Lower leg skin (tissue), 3 donors: ENCODE data around the gene ANXA4.

Source experiments
- POLR2A ChIP-seq, 2 donors: fragments of 450-650 bp; IDR thresholded peaks; one replicate each; pipeline ENCODE4 v1.6.1; 2016 to 2017; ENCODE audit warnings: antibody characterized with exemption in 2 of 2, mild to moderate bottlenecking in 1 of 2, moderate library complexity in 1 of 2
- TF ChIP-seq, protein P1 (sequence below), 3 donors: fragments of 450-650 bp; IDR thresholded peaks; one replicate each; pipeline ENCODE4 v1.5.1; 2016; ENCODE audit warnings: antibody characterized with exemption in 3 of 3, mild to moderate bottlenecking in 3 of 3, moderate library complexity in 2 of 3

DNA sequence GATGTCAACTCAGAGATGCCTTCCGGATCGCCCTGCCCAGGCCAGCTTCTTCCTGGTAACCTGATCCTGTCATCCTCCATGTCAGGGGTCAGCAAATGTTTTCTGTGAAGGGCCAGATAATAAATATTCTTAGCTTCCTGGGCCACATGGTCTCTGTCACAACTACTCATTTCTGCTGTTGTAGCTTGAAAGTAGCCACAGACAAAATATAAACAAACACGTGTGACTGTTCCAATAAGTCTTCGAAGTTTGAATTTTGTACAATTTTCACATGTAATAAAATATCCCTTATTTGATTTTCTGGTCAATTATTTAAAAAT lies 35.8 kb downstream of the ANXA4 start:
- TF ChIP-seq, protein P1, sequence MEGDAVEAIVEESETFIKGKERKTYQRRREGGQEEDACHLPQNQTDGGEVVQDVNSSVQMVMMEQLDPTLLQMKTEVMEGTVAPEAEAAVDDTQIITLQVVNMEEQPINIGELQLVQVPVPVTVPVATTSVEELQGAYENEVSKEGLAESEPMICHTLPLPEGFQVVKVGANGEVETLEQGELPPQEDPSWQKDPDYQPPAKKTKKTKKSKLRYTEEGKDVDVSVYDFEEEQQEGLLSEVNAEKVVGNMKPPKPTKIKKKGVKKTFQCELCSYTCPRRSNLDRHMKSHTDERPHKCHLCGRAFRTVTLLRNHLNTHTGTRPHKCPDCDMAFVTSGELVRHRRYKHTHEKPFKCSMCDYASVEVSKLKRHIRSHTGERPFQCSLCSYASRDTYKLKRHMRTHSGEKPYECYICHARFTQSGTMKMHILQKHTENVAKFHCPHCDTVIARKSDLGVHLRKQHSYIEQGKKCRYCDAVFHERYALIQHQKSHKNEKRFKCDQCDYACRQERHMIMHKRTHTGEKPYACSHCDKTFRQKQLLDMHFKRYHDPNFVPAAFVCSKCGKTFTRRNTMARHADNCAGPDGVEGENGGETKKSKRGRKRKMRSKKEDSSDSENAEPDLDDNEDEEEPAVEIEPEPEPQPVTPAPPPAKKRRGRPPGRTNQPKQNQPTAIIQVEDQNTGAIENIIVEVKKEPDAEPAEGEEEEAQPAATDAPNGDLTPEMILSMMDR (IDR thresholded peaks at IDR 0.05), result no peak
- TF ChIP-seq POLR2A (IDR thresholded peaks at IDR 0.05), result no peak
